Measurements from ENCODE around the gene ANKRD12.

DNA sequence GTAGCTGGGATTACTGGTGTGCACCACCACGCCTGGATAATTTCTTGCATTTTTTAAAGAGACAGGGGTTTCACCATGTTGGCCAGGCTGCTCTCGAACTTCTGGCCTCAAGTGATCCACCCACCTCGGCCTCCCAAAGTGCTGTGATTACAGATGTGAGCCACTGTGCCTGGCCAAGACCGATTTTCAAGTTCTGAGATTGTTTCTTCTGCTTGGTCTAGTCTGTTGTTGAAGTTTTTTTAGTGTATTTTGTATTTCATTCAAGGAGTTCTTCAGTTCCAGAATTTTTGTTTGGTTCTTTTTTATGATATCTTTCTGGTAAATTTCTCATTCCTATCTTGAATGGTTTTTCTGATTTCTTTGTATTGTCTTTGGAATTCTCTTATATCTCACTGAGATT is 96.4 kb downstream of the ANKRD12 start:
- no peak for TF ChIP-seq CTCF (IDR thresholded peaks at IDR 0.05)
- TF ChIP-seq POLR2A (IDR thresholded peaks at IDR 0.05): no peak
